ENCODE results near the gene ATXN7. TPM values are rescaled to one million over a fixed set of nuclear protein-coding genes. Genes with fewer than 3 reads are reported as not detected.

The ATXN7 gene
- total RNA-seq: 20.7 and 27.9 TPM in 2 replicates

GRCh38 chr3:63863150-63864007, at the start of gene ATXN7, which contains the start of gene THOC7:
TSS of gene ATXN7 (plus strand) at chr3:63863867. CDS start at chr3:63912599, 48,732 bp downstream.
TSS of gene THOC7 (minus strand) at chr3:63863805. CDS start at chr3:63863790, 15 bp downstream.

GRCh38 chr3:63819151-63819398, 44.6 kb upstream of the ATXN7 start, which contains the start of gene C3orf49:
TSS of gene C3orf49 (plus strand) at chr3:63819299. CDS start at chr3:63819472, 173 bp downstream.

GRCh38 chr3:63911873-63912767, 48.5 kb downstream of the ATXN7 start, which contains the start of gene SCAANT1:
TSS of gene SCAANT1 (minus strand) at chr3:63912383.

GRCh38 chr3:64023187-64023860, 159.7 kb downstream of the ATXN7 start, which contains the start of gene PSMD6:
TSS of gene PSMD6 (minus strand) at chr3:64023494. CDS start at chr3:64023419, 75 bp downstream.

Small RNAs within 50 kb of the gene (small RNA-seq; reads per million reads assigned to genes)
- gene SCAANT1: not detected

Other genes with a start within 250 kb of the ATXN7 start
- gene SNTN, start 211.2 kb upstream of the ATXN7 start, total RNA-seq: not detected in 2 replicates
- gene C3orf49, start 44.6 kb upstream of the ATXN7 start, total RNA-seq: not detected in 2 replicates
- 68.6 and 69.4 TPM in 2 replicates for gene THOC7, start 62 bp upstream of the ATXN7 start, total RNA-seq
- not detected in 2 replicates for gene SCAANT1, start 48.5 kb downstream of the ATXN7 start, total RNA-seq
- gene PSMD6, start 159.6 kb downstream of the ATXN7 start, total RNA-seq: 109 and 120 TPM in 2 replicates

Data from thoracic aorta endothelial cell (primary cell).